GM18499 (cell line): ENCODE measurements around the gene SH2D6.
"Not testable (repeated sequence)": the region's sequence is repeated elsewhere in the genome, so short reads cannot be mapped to it uniquely, and the experiment has no call there.

Experiments
- ATAC-seq: cut with Tn5 transposase; IDR thresholded peaks from one replicate; pipeline ENCODE4 v1.9.1; 2021; ENCODE audit warnings: moderate number of reproducible peaks; ENCODE audit not compliant: insufficient read depth, unreplicated experiment

Gene SH2D6

GRCh38 chr2:85458601-85459563 is 40.4 kb downstream of the SH2D6 start:
- ATAC-seq = no peak

GRCh38 chr2:85459771-85460170 is 41.3 kb downstream of the SH2D6 start:
- no peak for ATAC-seq

GRCh38 chr2:85462322-85462721 is 43.8 kb downstream of the SH2D6 start:
- no peak for ATAC-seq

GRCh38 chr2:85468096-85468703 is 49.7 kb downstream of the SH2D6 start:
- no peak for ATAC-seq

- no peak for ATAC-seq
Measured at GRCh38 chr2:85468704-85469349, 50.3 kb downstream of the SH2D6 start.

GRCh38 chr2:85470850-85471800 is 52.6 kb downstream of the SH2D6 start:
- ATAC-seq = no peak

- ATAC-seq = no peak
Measured at GRCh38 chr2:85472261-85472660, 53.7 kb downstream of the SH2D6 start.

GRCh38 chr2:85475799-85476490 is 57.4 kb downstream of the SH2D6 start:
- no peak for ATAC-seq

- ATAC-seq = no peak
Measured at GRCh38 chr2:85476624-85477023, 58.1 kb downstream of the SH2D6 start.

- no peak for ATAC-seq
Measured at GRCh38 chr2:85477884-85478283, 59.4 kb downstream of the SH2D6 start.

GRCh38 chr2:85481818-85482777 is 63.6 kb downstream of the SH2D6 start:
- ATAC-seq = no peak

GRCh38 chr2:85484615-85485014 is 66.1 kb downstream of the SH2D6 start:
- not testable (repeated sequence) for ATAC-seq

GRCh38 chr2:85485815-85486214 is 67.3 kb downstream of the SH2D6 start:
- ATAC-seq = no peak
